ENCODE measurements around the gene PPM1J. TPM values are rescaled to one million over a fixed set of nuclear protein-coding genes. Genes with fewer than 3 reads are reported as not detected.

Gene PPM1J
- total RNA-seq, 1 donor from 2014 or later, result 1.1 TPM

- peak; percentile 84 for DNase-seq (ENCODE audit: low spot score)
These were observed 10.1 kb downstream of the PPM1J start for GRCh38 chr1:112704934-112705627.

DNA sequence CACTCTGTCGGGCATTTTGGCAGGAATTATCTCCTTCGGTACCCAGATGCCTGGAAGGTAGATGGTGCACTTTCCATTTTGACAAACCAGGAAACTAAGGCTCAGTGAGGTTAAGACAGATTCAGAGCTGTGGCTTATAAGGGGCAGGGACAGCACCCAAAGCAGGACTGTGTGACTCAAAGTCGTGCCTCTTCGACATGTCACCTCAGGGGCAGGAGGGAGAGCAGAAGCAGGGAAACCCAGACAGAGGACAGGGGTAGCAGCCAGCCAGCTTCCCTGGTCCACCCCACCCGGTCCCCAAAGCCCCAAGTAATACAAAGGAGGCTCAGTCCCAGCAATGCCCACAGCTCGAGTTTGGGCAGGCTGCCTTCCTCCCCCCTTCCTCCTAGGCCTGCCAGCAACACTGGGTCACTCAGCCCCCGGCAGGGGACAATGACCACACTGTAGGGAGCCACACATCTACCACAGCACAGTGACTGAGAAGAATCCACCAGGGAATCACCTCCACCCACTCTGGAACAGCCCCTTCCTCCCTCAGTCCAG lies 10.7 kb downstream of the PPM1J start:
- no peak for DNase-seq (ENCODE audit: low spot score)

- no peak for DNase-seq (ENCODE audit: low spot score)
These were observed 11.4 kb downstream of the PPM1J start for GRCh38 chr1:112703706-112704105.

DNA sequence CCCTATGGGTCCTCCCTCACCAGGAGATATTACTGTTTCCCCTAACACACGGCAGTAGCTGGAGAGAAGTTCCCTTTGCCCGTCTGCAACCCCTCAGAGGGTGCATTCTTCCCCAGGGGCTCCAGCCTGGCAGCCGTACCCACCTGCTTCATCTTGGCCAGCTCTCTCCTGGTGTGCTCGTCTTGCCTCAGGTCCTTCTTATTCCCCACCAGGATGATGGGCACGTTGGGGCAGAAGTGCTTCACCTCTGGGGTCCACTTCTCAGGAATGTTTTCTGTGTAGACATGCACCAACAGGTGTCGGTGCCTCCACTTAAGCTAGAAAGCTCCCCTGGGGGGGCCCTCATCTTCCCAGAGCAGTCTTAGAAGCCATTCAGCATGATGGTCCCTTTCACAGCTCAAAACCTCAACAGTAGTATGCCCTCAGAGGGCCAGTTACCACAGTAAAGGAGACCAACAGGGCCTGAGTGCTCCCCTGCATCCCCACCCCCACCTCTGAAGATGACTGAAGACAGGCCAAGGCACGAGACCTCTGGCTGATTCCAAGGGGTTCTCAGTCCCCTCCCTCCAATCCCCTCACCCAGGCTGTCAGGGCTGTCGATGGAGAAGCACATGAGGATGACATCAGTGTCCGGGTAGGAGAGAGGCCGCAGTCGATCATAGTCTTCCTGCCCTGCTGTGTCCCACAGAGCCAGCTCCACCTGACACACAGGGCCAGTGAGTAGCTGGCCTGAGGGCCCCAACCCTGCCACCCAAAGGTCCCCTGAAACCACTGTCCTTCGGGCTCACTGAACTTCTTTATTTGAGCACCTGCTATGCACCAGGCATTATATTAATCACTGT lies 12.5 kb downstream of the PPM1J start:
- no peak for DNase-seq (ENCODE audit: low spot score)

DNA sequence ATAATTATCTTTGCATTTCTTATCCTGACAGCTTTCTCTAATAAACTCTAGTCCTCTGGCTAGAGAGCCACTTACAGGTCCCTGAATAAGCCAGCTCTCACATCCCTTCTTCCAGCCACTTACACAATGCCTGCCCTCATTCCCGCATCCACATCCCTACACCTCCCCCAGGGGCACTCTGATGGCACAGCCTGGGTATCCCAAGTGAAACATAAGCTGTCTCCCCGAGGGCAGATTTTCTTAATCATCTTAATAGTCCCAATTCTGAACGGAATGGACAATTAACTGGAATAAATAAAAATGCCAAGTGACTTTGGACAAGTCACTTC lies 13.1 kb downstream of the PPM1J start:
- no peak for DNase-seq (ENCODE audit: low spot score)

DNA sequence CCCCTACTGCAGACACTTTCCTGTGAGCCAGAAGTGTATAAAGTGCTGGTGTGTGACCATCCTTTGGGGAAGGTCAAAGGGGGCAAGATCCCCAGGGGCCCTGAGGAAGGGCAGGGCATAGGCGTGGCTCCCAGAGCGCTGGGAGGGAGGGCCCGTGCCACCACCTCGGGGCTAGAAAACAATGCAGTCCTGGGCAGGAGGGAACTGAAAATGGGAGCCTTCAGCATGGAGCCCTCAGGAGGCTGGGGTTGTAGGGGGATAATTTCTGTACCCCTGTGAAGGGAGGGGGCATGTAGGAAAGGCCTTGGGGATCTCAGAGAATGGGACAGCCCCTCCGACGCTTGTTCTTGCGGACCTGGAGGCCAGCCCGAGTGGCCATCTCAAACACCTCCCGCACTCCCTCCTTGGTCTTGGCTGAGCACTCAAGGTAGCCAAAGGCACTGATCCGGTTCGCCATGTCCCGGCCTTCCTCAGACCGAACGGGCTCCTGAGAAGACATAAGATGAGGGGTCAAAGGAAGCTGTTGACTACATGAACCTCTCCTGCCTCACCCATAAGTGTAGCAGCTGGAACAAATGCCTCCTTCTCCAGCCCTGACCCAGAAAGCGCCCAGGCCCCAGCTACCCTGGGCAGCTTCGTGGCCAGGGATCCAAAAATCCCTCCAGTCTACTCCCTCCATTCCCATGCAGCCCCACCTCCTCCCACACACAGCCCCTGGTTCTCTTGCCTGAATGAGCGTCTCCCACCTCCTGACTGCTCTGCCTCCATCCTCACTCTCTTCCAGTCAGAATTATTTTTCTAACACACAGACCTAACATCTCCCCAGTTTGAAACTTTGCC lies 13.7 kb downstream of the PPM1J start:
- DNase-seq (ENCODE audit: low spot score), result no peak

DNA sequence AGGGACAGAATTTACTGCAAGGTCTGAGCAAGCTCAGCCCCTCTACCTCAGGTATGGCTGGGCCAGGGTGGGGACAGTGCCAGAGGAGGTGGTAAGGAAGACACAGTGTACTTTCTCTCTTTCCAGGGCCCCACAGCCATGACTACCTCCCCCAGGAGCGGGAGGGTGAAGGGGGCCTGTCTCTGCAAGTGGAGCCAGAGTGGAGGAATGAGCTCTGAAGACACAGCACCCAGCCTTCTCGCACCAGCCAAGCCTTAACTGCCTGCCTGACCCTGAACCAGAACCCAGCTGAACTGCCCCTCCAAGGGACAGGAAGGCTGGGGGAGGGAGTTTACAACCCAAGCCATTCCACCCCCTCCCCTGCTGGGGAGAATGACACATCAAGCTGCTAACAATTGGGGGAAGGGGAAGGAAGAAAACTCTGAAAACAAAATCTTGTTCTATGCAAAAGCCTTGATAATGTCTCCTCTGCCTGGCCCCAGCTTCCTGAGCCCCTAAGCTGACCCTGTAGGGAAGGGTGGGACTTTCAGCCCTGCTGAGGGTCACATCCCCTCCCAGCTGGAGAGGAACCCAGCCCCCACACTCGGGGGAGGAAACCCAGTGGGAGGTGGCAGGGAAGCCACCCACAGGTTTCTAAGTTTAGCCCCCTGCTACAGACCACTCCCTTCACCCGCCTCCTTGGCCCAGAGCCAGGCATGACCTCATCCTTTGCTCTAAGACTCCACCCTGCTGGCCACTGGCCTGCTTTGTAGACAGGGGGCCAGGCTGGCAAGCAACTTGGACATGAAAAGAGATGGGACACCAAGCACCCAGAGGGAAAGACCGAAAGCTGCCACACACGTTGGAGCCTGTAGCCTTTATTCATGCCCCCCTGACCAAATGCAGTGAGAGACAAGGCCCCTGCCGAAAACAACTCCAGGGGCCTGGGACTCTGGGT lies 14.6 kb downstream of the PPM1J start:
- DNase-seq (ENCODE audit: low spot score), result peak; percentile 95

DNA sequence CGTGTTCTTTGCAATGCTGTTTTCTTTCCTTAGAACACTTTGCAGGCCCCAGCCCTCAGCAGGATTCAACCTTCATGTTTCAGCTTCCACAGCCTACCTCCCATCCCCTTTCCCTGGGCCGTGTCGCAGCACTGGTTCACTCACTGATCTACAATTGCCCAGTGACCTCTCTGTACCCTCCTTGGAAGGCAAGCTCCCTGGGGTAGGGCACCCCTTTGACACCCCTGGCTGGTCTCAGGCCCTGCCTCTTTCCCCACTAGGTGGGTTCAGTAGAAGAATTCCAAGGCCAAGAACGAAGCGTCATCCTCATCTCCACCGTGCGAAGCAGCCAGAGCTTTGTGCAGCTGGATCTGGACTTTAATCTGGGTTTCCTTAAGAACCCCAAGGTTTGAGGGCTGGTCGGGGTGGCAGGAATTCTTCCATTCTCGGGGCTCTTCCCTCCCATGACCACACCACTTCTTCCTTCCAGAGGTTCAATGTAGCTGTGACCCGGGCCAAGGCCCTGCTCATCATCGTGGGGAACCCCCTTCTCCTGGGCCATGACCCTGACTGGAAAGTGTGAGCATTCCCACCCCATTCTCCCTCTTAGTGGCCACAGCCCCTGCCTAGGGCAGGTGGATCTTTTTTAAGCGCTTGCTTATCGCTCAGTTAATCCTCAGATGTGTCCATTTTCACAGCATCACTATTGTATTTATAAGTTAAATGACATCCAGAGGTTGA lies 15.5 kb downstream of the PPM1J start:
- DNase-seq (ENCODE audit: low spot score), result no peak

- DNase-seq (ENCODE audit: low spot score), result peak; percentile 92
These were observed 16.5 kb downstream of the PPM1J start for GRCh38 chr1:112698366-112699310.

DNA sequence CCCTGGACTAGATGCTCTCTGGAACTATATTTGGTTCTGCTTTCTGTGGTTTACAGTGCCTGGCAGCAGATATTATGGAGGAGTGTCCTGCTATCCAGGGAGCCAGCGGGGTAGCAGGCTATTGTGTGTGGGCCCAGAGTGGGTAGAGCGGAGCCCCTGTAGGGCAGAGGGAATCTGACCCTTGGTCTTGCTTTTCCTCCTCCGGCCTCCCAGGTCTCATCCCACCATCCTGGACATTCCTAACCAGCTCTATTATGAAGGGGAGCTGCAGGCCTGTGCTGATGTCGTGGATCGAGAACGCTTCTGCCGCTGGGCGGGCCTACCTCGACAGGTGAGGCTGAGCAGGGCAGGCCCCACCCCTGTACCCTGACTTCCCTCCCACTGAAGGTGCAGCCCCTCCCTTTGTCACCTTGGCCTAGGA lies 17.3 kb downstream of the PPM1J start:
- DNase-seq (ENCODE audit: low spot score), result no peak

- DNase-seq (ENCODE audit: low spot score), result no peak
These were observed 18.4 kb downstream of the PPM1J start for GRCh38 chr1:112696578-112697314.

- DNase-seq (ENCODE audit: low spot score), result no peak
These were observed 19.9 kb downstream of the PPM1J start for GRCh38 chr1:112695276-112695675.

DNA sequence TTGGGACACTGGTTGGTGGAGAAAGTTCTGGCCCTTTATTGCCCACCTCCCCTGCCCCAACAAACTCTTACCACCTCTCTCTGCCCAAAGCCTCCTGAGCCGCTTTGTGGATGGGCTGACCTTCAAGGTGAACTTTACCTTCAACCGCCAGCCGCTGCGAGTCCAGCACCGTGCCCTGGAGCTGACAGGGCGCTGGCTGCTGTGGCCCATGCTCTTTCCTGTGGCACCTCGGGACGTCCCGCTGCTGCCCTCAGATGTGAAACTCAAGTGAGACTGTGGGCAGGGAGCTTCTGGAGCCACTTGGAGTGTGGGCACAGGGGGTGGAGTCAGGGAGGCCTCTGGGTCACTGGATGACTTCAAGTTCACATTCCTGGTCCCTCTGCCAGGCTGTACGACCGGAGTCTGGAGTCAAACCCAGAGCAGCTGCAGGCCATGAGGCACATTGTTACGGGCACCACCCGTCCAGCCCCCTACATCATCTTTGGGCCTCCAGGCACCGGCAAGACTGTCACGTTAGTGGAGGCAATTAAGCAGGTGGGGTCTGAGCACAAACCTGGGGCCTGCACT lies 20.7 kb downstream of the PPM1J start:
- DNase-seq (ENCODE audit: low spot score), result no peak

- no peak for DNase-seq (ENCODE audit: low spot score)
These were observed 21.3 kb downstream of the PPM1J start for GRCh38 chr1:112693821-112694220.

DNA sequence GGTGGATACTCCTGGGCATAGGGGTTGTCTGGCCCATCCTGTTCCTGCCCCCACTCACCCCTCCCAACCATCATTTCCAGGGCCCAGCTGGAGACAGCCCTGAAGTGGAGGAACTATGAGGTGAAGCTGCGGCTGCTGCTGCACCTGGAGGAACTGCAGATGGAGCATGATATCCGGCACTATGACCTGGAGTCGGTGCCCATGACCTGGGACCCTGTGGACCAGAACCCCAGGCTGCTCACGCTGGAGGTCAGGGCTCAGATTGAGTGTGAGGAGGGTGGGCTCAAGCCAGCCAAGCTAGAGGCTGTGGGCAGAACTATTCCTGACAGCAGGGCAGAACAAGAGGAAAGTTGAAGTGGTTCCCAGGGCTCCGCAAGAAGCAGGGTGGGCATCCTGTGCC lies 22.5 kb downstream of the PPM1J start:
- no peak for DNase-seq (ENCODE audit: low spot score)

DNA sequence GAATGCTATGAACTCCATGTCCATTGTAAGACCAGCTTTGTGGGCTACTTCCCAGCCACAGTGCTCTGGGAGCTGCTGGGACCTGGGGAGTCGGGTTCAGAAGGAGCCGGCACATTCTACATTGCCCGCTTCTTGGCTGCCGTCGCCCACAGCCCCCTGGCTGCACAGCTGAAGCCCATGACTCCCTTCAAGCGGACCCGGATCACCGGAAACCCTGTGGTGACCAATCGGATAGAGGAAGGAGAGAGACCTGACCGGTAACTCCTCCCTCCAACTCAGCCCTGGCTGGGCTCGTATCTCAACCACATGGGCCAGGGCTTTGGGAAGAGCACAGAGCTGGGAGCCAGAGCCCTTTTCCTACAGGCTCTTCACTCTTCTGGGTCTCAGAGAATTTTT lies 25.3 kb downstream of the PPM1J start:
- DNase-seq (ENCODE audit: low spot score), result no peak

GRCh38 chr1:112689196-112689841 lies 25.8 kb downstream of the PPM1J start:
- DNase-seq (ENCODE audit: low spot score), result no peak

DNA sequence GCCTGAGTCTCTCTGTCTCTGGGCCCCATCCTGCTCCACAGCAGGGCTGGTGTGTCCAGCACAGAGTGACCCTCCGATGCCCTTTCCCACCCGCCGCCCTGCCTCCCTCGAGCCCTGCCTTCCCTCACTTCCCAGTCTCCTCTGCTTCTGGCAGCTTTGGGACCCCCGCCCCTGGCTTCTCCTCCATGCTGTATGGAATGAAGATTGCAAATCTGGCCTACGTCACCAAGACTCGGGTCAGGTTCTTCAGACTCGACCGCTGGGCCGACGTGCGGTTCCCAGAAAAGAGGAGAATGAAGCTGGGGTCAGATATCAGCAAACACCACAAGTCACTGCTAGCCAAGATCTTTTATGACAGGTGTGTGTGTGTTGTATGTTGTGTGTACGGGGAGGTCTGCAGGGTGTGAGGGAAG lies 26.3 kb downstream of the PPM1J start:
- DNase-seq (ENCODE audit: low spot score), result no peak

All from mucosa of gallbladder (tissue), 1 donor.